CD4-positive, alpha-beta T cell (primary cell): ENCODE data around the gene RASL10A. TPM values are rescaled to one million over a fixed set of nuclear protein-coding genes. Genes with fewer than 3 reads are reported as not detected.

Experiments used
- ATAC-seq: fragments of 200-7000 bp; cut with Tn5 transposase; one replicate; pipeline ENCODE4 v1.10.0; 2022; ENCODE audit warnings: mild to moderate bottlenecking; ENCODE audit not compliant: poor library complexity
- CTCF ChIA-PET: fragments of 350-600 bp; sonication (Branson Sonifier 250); formaldehyde crosslinking; loops from one replicate; lab custom pipeline; 2021; ENCODE audit warnings: antibody characterized with exemption, inconsistent platforms; lab: Charles Lee
- POLR2A ChIA-PET: fragments of 350-600 bp; sonication (Branson Sonifier 250); formaldehyde crosslinking; loops from one replicate; lab custom pipeline; 2021; ENCODE audit warnings: antibody characterized with exemption, inconsistent platforms; lab: Charles Lee
- DNase-seq, 14 experiments: peaks; one replicate each; pipeline ENCODE4 v3.0.0-alpha.2; 2013 to 2020; ENCODE audit warnings: mixed read lengths in 2 of 14
- H3K27ac ChIP-seq, 2 donors: one replicate each; pipeline versions ENCODE4 v1.5.1 to v1.7.0; 2013; ENCODE audit warnings: low read length in 2 of 2, low read depth in 1 of 2, mild to moderate bottlenecking in 1 of 2
- H3K27me3 ChIP-seq, 2 experiments: 1 replicate in 1 of 2; 2 replicates in 1 of 2; pipeline versions ENCODE4 v1.6.1 to v1.7.0; 2013; ENCODE audit warnings: low read length in 2 of 2, control low read depth in 1 of 2, mild to moderate bottlenecking in 1 of 2, moderate library complexity in 1 of 2; ENCODE audit not compliant: insufficient read depth in 2 of 2, control insufficient read depth in 1 of 2
- H3K36me3 ChIP-seq: one replicate; pipeline ENCODE4 v1.6.1; 2013; ENCODE audit warnings: low read length, control low read depth; ENCODE audit not compliant: insufficient read depth
- H3K4me1 ChIP-seq: one replicate; pipeline ENCODE4 v1.6.1; 2013; ENCODE audit warnings: low read length, control low read depth; ENCODE audit not compliant: insufficient read depth
- H3K4me3 ChIP-seq: one replicate; pipeline ENCODE4 v1.5.1; 2013; ENCODE audit warnings: mild to moderate bottlenecking, low read length, moderate library complexity
- H3K9me3 ChIP-seq, 2 experiments: 1 replicate in 1 of 2; 2 replicates in 1 of 2; pipeline versions ENCODE4 v1.6.1 to v1.7.0; 2013; ENCODE audit warnings: low read length in 2 of 2, mild to moderate bottlenecking in 2 of 2, control low read depth in 1 of 2, moderate library complexity in 1 of 2; ENCODE audit not compliant: control insufficient read depth in 1 of 2, insufficient read depth in 1 of 2
- H3K27ac Mint-ChIP-seq: one replicate; pipeline ENCODE4 v1.8.0; 2020; ENCODE audit warnings: mixed read lengths
- H3K27me3 Mint-ChIP-seq: one replicate; pipeline ENCODE4 v1.8.0; 2021; ENCODE audit warnings: mixed read lengths
- H3K36me3 Mint-ChIP-seq: one replicate; pipeline ENCODE4 v1.8.0; 2021; ENCODE audit warnings: low read depth, mixed read lengths
- H3K4me1 Mint-ChIP-seq: one replicate; pipeline ENCODE4 v1.8.0; 2021; ENCODE audit warnings: low read depth, mixed read lengths
- H3K4me3 Mint-ChIP-seq: one replicate; pipeline ENCODE4 v1.8.0; 2020; ENCODE audit warnings: mild to moderate bottlenecking, mixed read lengths
- H3K9me3 Mint-ChIP-seq: one replicate; pipeline ENCODE4 v1.8.0; 2020; ENCODE audit warnings: mixed read lengths
- CTCF ChIP-seq: fragments of 200-600 bp; IDR thresholded peaks from one replicate; pipeline ENCODE4 v1.8.0; 2022; ENCODE audit warnings: antibody characterized with exemption, mild to moderate bottlenecking
- intact Hi-C, 2 experiments: fragments of 100-400 bp; cut with DNase I in 1 of 2; cut with micrococcal nuclease in 1 of 2; formaldehyde crosslinking; loops; one replicate each; pipeline versions ENCODE4 v1.15.1 to v1.9.0; 2023 to 2025; cut with DNase I, micrococcal nuclease
- total RNA-seq, 174 experiments: library from RNA in 2 of 174; stranded (reverse) in 2 of 174; gene quantifications; one replicate each; pipeline ENCODE4 v1.2.3 and lab custom pipeline; 2021 to 2026

The RASL10A gene
- total RNA-seq, 2 experiments from 2014 or later: 0.30 to 0.36 TPM

- H3K27ac Mint-ChIP-seq: no peak overlapping the region
- H3K9me3 Mint-ChIP-seq: no peaks in the 10 kb centered on the region
- H3K4me1 Mint-ChIP-seq: peaks cover 19% of the 10 kb centered on the region
- no peak for TF ChIP-seq CTCF
- peaks cover 0 to 9% of the 10 kb centered on the region in 2 experiments for H3K9me3 ChIP-seq
- H3K4me3 ChIP-seq: no peak overlapping the region
- ATAC-seq (no peak), DNase-seq (no peak)
- H3K27ac ChIP-seq: no peak overlapping the region
- H3K27me3 Mint-ChIP-seq: peaks cover 45% of the 10 kb centered on the region
- peaks cover 23% of the 10 kb centered on the region for H3K4me1 ChIP-seq
- H3K27me3 ChIP-seq: peaks cover 37 to 48% of the 10 kb centered on the region in 2 experiments
- H3K36me3 ChIP-seq: no peaks in the 10 kb centered on the region
- ChIA-PET POLR2A (no interaction called here), CTCF (no interaction called here)
- H3K4me3 Mint-ChIP-seq: no peak overlapping the region
- intact Hi-C loops: no loop called here
- no peaks in the 10 kb centered on the region for H3K36me3 Mint-ChIP-seq
Observed at GRCh38 chr22:29316141-29316828, 788 bp upstream of the RASL10A start.

- no peak overlapping the region for H3K27ac ChIP-seq
- ATAC-seq: no peak
- CTCF ChIA-PET: no interaction called here
- intact Hi-C loops: no loop called here
- peaks cover 34% of the 10 kb centered on the region for H3K4me1 ChIP-seq
- Mint-ChIP-seq H3K4me3 (peak overlapping the region; percentile 72), H3K36me3 (no peaks in the 10 kb centered on the region), H3K9me3 (no peaks in the 10 kb centered on the region), H3K27me3 (peaks cover 48% of the 10 kb centered on the region), H3K27ac (no peak overlapping the region), H3K4me1 (peaks cover 19% of the 10 kb centered on the region)
- H3K27me3 ChIP-seq: peaks cover 37 to 52% of the 10 kb centered on the region in 2 experiments
- peaks cover 0 to 9% of the 10 kb centered on the region in 2 experiments for H3K9me3 ChIP-seq
- TF ChIP-seq CTCF: no peak
- H3K4me3 ChIP-seq: no peak overlapping the region
- no peak for DNase-seq
- no peaks in the 10 kb centered on the region for H3K36me3 ChIP-seq
- POLR2A ChIA-PET: no interaction called here
Observed at GRCh38 chr22:29314537-29315285, 786 bp downstream of the RASL10A start.

GRCh38 chr22:29313576-29314466, 1.7 kb downstream of the RASL10A start:
- Histone ChIP-seq H3K27ac (no peak overlapping the region), H3K36me3 (no peaks in the 10 kb centered on the region), H3K9me3 (peaks cover 0 to 11% of the 10 kb centered on the region in 2 experiments), H3K27me3 (peaks cover 37 to 52% of the 10 kb centered on the region in 2 experiments), H3K4me1 (peaks cover 42% of the 10 kb centered on the region), H3K4me3 (no peak overlapping the region)
- intact Hi-C loops: no loop called here
- Mint-ChIP-seq H3K27ac (no peak overlapping the region), H3K4me1 (peaks cover 19% of the 10 kb centered on the region), H3K27me3 (peaks cover 48% of the 10 kb centered on the region), H3K9me3 (no peaks in the 10 kb centered on the region), H3K4me3 (peak overlapping the region; percentile 72), H3K36me3 (no peaks in the 10 kb centered on the region)
- ATAC-seq (no peak), DNase-seq (peak in 1 of 14 experiments; percentile 22)
- CTCF ChIA-PET: interaction anchor here (0.6 kb wide), 1 partner anchor 564 kb away, joined by 3 read pairs; no protein-coding TSS in a partner anchor
- POLR2A ChIA-PET: no interaction called here
- TF ChIP-seq CTCF: no peak
